Fibroblast of lung (primary cell): Measurements from ENCODE around the gene S100A2.

Source experiments
- CTCF ChIP-seq, 2 donors: IDR thresholded peaks in 1 of 2; conservative IDR thresholded peaks in 1 of 2; 1 replicate in 1 of 2; 2 replicates in 1 of 2; pipeline ENCODE4 v1.5.1; 2011 to 2012; ENCODE audit warnings: low read length in 2 of 2, control low read depth in 1 of 2, inconsistent platforms in 1 of 2, low read depth in 1 of 2, mild to moderate bottlenecking in 1 of 2
- EZH2 ChIP-seq: IDR thresholded peaks from 2 replicates; pipeline ENCODE4 v1.5.1; 2012; ENCODE audit warnings: low read length, control low read depth, mild to moderate bottlenecking; ENCODE audit errors: missing control alignments

GRCh38 chr1:153614189-153614900 lies 48.7 kb upstream of the S100A2 start:
- TF ChIP-seq CTCF (conservative IDR thresholded peaks at IDR 0.05 in 1 of 2, IDR thresholded peaks at IDR 0.05 in 1 of 2; ENCODE audit: low read depth in 1 of 2, low read length in 2 of 2) (peak; percentile 14 to 17), EZH2 (no peak)
